Measurements from ENCODE around the gene PIP5K1B.

Gene PIP5K1B

DNA sequence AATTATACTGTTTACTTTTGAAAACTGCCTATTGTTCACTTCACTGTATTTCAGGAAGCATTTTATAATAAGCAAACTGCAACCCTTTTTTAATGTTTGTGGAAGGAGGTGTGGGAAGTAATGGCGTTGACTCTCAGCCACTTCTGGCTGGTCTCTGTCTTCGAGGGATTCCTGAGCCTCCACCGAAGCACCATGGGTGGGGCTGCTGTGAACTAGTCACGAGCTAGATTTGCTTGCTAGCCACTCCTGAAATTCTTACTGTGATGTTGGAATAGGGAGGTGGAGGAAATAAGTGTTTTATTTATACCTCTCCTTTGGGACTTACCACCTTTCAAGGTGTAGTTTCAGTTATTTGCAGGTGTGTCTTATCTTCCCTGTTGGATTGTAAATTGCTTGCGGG, 26.8 kb downstream of the PIP5K1B start:
- no peak overlapping the region for H3K4me3 ChIP-seq (replicated peaks; ENCODE audit: low read depth, low read length)
- TF ChIP-seq, protein P1, sequence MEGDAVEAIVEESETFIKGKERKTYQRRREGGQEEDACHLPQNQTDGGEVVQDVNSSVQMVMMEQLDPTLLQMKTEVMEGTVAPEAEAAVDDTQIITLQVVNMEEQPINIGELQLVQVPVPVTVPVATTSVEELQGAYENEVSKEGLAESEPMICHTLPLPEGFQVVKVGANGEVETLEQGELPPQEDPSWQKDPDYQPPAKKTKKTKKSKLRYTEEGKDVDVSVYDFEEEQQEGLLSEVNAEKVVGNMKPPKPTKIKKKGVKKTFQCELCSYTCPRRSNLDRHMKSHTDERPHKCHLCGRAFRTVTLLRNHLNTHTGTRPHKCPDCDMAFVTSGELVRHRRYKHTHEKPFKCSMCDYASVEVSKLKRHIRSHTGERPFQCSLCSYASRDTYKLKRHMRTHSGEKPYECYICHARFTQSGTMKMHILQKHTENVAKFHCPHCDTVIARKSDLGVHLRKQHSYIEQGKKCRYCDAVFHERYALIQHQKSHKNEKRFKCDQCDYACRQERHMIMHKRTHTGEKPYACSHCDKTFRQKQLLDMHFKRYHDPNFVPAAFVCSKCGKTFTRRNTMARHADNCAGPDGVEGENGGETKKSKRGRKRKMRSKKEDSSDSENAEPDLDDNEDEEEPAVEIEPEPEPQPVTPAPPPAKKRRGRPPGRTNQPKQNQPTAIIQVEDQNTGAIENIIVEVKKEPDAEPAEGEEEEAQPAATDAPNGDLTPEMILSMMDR (IDR thresholded peaks at IDR 0.05; ENCODE audit: low read depth, low read length, missing control alignments) = no peak
- no peak for DNase-seq (ENCODE audit: extremely low read depth, low read depth)

GRCh38 chr9:68732405-68733020, 27.5 kb downstream of the PIP5K1B start:
- TF ChIP-seq, protein P1 (IDR thresholded peaks at IDR 0.05; ENCODE audit: low read depth, low read length, missing control alignments) = no peak
- DNase-seq (ENCODE audit: extremely low read depth, low read depth) = no peak
- no peak overlapping the region for H3K4me3 ChIP-seq (replicated peaks; ENCODE audit: low read depth, low read length)

- TF ChIP-seq, protein P1 (IDR thresholded peaks at IDR 0.05; ENCODE audit: low read depth, low read length, missing control alignments) = no peak
- no peak for DNase-seq (ENCODE audit: extremely low read depth, low read depth)
- H3K4me3 ChIP-seq (replicated peaks; ENCODE audit: low read depth, low read length) = no peak overlapping the region
These were observed 28.0 kb downstream of the PIP5K1B start for GRCh38 chr9:68733021-68733405.

DNA sequence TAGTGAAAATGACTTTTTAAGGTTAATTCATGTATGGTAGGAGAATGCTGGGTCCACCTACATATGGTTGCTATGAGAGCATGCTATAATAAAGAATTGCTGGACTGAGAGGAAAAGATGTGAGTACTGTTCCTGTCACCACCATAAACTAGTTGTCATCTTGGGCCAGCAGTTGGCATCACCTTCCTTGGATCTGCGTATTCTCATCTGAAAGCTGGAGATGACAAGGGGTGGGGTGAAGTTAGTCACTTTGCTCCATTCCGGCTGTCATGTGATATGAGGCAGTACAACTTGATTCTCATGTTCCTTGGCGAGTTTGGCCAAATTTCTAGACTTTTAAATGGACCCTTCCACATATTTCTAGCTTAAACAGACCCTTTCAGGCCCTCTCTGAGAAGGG, 33.3 kb downstream of the PIP5K1B start:
- no peak for DNase-seq (ENCODE audit: extremely low read depth, low read depth)
- no peak overlapping the region for H3K4me3 ChIP-seq (replicated peaks; ENCODE audit: low read depth, low read length)
- TF ChIP-seq, protein P1 (IDR thresholded peaks at IDR 0.05; ENCODE audit: low read depth, low read length, missing control alignments) = no peak

GRCh38 chr9:68739621-68740174, 34.7 kb downstream of the PIP5K1B start:
- TF ChIP-seq, protein P1 (IDR thresholded peaks at IDR 0.05; ENCODE audit: low read depth, low read length, missing control alignments) = no peak
- no peak for DNase-seq (ENCODE audit: extremely low read depth, low read depth)
- H3K4me3 ChIP-seq (replicated peaks; ENCODE audit: low read depth, low read length) = no peak overlapping the region

GRCh38 chr9:68740561-68740960, 35.5 kb downstream of the PIP5K1B start:
- H3K4me3 ChIP-seq (replicated peaks; ENCODE audit: low read depth, low read length) = no peak overlapping the region
- TF ChIP-seq, protein P1 (IDR thresholded peaks at IDR 0.05; ENCODE audit: low read depth, low read length, missing control alignments) = no peak
- no peak for DNase-seq (ENCODE audit: extremely low read depth, low read depth)

DNA sequence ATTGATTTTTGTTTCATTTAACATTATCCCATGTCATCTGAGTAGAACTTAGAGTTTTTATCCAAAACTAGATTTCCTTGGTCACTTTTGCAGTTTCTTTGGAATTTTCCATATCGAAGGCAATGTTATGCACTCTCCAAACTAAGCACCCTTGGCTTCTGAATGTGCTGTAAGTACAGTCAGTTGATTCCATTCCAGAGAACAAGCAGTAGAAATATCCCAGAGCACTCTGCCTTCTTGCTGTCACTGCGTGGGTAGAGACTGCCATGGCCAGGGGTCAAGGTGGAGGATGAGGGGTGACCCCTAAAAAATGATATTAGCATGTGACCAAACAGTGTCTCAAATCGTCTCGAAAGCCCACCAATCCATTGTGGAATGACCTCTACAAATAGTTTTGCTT, 36.2 kb downstream of the PIP5K1B start:
- no peak for DNase-seq (ENCODE audit: extremely low read depth, low read depth)
- TF ChIP-seq, protein P1 (IDR thresholded peaks at IDR 0.05; ENCODE audit: low read depth, low read length, missing control alignments) = no peak

More for the DNA sequence above, 36.2 kb downstream of the PIP5K1B start:
- no peak overlapping the region for H3K4me3 ChIP-seq (replicated peaks; ENCODE audit: low read depth, low read length)

Measured in HFF-Myc (cell line).